Endothelial cell (in vitro differentiated cells): ENCODE results near the gene OAF. TPM values are rescaled to one million over a fixed set of nuclear protein-coding genes. Genes with fewer than 3 reads are reported as not detected.

Experiments used
- DNase-seq: peaks from one replicate; pipeline ENCODE4 v3.0.0; 2021; ENCODE audit warnings: low spot score
- H3K27ac Mint-ChIP-seq: one replicate; pipeline ENCODE4 v1.8.0; 2021; ENCODE audit warnings: mixed read lengths, inconsistent platforms; ENCODE audit not compliant: unreplicated experiment
- H3K27me3 Mint-ChIP-seq: one replicate; pipeline ENCODE4 v1.8.0; 2021; ENCODE audit warnings: mild to moderate bottlenecking, moderate library complexity, mixed read lengths, inconsistent platforms; ENCODE audit not compliant: unreplicated experiment
- H3K36me3 Mint-ChIP-seq: one replicate; pipeline ENCODE4 v1.8.0; 2021; ENCODE audit warnings: mild to moderate bottlenecking, low read depth, mixed read lengths, inconsistent platforms; ENCODE audit not compliant: unreplicated experiment
- H3K4me1 Mint-ChIP-seq: one replicate; pipeline ENCODE4 v1.8.0; 2021; ENCODE audit warnings: mild to moderate bottlenecking, mixed read lengths, inconsistent platforms; ENCODE audit not compliant: unreplicated experiment
- H3K4me3 Mint-ChIP-seq: one replicate; pipeline ENCODE4 v1.8.0; 2021; ENCODE audit warnings: mild to moderate bottlenecking, mixed read lengths, inconsistent platforms; ENCODE audit not compliant: unreplicated experiment
- H3K9me3 Mint-ChIP-seq: one replicate; pipeline ENCODE4 v1.8.0; 2021; ENCODE audit warnings: mixed read lengths, inconsistent platforms; ENCODE audit not compliant: unreplicated experiment
- CTCF ChIP-seq: fragments of 200-600 bp; sonication (generic); IDR thresholded peaks from one replicate; pipeline ENCODE4 v1.5.0; 2021; ENCODE audit warnings: antibody characterized with exemption; ENCODE audit not compliant: unreplicated experiment
- total RNA-seq: library from RNA; stranded (reverse); fragmentation: NEBNext Ultra II Directional; extraction: Animal tissue kit (Norgen Biotek cat#: 25700); gene quantifications from one replicate; pipeline ENCODE4 v1.2.1, GENCODE V29; 2021; ENCODE audit not compliant: unreplicated experiment

OAF gene
- total RNA-seq, 1 donor from 2014 or later, result 15.5 TPM

- Mint-ChIP-seq H3K27ac (no peak within 1 kb of the TSS), H3K27me3 (peaks cover 8% of the 10 kb centered on the region), H3K9me3 (no peaks in the 10 kb centered on the region), H3K4me1 (peaks cover 12% of the 10 kb centered on the region), H3K36me3 (no peaks in the 10 kb centered on the region), H3K4me3 (peak within 1 kb of the TSS; percentile 31)
- no peak for DNase-seq
- no peak for TF ChIP-seq CTCF
These were observed 29.1 kb downstream of the OAF start, which contains the start of gene POU2F3 for GRCh38 chr11:120239713-120240640. POU2F3 (plus strand) TSS chr11:120240140; CDS start chr11:120240344, 204 bp downstream.

- Mint-ChIP-seq H3K27me3 (peaks cover 8% of the 10 kb centered on the region), H3K4me3 (peak overlapping the region; percentile 31), H3K27ac (no peak overlapping the region), H3K36me3 (no peaks in the 10 kb centered on the region), H3K4me1 (peaks cover 3% of the 10 kb centered on the region), H3K9me3 (no peaks in the 10 kb centered on the region)
- no peak for TF ChIP-seq CTCF
- no peak for DNase-seq
These were observed 30.0 kb downstream of the OAF start for GRCh38 chr11:120240866-120241265.

GRCh38 chr11:120241277-120241676 is 30.4 kb downstream of the OAF start:
- no peaks in the 10 kb centered on the region for H3K4me1 Mint-ChIP-seq
- peaks cover 10% of the 10 kb centered on the region for H3K27me3 Mint-ChIP-seq
- no peak for DNase-seq
- H3K4me3 Mint-ChIP-seq, result no peak overlapping the region
- no peaks in the 10 kb centered on the region for H3K9me3 Mint-ChIP-seq
- no peak for TF ChIP-seq CTCF
- H3K27ac Mint-ChIP-seq, result no peak overlapping the region
- H3K36me3 Mint-ChIP-seq, result no peaks in the 10 kb centered on the region

GRCh38 chr11:120243221-120243620 is 32.4 kb downstream of the OAF start:
- H3K4me3 Mint-ChIP-seq, result no peak overlapping the region
- TF ChIP-seq CTCF, result no peak
- peaks cover 15% of the 10 kb centered on the region for H3K27me3 Mint-ChIP-seq
- no peak for DNase-seq
- H3K9me3 Mint-ChIP-seq, result no peaks in the 10 kb centered on the region
- no peaks in the 10 kb centered on the region for H3K36me3 Mint-ChIP-seq
- H3K27ac Mint-ChIP-seq, result no peak overlapping the region
- H3K4me1 Mint-ChIP-seq, result no peaks in the 10 kb centered on the region
